Stimulated activated CD4-positive, alpha-beta T cell treated with anti-CD3 and anti-CD28 coated beads, Interleukin-2, amount 100 ng/mL, for 4 hours (primary cell): ENCODE measurements around the gene REC8.

Experiments
- DNase-seq: peaks from one replicate; pipeline ENCODE4 v3.0.0-alpha.2; 2020; ENCODE audit warnings: low read depth

The REC8 gene

DNA sequence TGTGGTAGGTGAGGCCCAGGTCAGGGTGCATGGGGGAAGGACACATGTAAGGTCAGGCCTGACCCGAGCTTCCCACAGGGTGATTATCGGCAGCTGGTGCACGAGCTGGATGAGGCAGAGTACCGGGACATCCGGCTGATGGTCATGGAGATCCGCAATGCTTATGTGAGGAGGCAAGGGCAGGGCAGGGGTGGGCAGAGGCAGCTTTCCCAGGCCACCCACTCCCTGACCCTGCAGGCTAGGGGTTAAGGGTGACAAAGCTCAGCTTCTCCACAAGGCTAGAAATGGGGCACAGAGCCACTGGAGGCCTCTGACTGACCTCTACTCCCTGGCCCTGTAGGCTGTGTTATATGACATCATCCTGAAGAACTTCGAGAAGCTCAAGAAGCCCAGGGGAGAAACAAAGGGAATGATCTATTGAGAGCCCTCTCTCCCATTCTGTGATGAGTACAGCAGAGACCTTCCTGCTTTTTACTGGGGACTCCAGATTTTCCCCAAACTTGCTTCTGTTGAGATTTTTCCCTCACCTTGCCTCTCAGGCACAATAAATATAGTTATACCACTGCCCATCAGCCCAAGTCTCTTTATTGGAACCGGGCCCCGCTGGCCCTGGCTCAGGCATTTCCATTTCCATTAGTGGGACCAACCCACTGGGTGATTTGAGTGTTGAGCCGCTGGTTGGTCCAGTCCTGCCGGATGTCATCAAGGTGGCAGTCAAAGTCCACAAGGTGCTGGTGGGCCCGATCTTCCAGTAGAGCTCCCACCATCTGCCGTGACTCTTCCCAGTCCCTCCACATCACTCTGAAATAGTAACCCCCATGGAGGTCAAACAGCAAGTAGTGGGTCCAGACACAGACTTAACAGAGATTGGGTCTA, 33.2 kb upstream of the REC8 start:
- no peak for DNase-seq

DNA sequence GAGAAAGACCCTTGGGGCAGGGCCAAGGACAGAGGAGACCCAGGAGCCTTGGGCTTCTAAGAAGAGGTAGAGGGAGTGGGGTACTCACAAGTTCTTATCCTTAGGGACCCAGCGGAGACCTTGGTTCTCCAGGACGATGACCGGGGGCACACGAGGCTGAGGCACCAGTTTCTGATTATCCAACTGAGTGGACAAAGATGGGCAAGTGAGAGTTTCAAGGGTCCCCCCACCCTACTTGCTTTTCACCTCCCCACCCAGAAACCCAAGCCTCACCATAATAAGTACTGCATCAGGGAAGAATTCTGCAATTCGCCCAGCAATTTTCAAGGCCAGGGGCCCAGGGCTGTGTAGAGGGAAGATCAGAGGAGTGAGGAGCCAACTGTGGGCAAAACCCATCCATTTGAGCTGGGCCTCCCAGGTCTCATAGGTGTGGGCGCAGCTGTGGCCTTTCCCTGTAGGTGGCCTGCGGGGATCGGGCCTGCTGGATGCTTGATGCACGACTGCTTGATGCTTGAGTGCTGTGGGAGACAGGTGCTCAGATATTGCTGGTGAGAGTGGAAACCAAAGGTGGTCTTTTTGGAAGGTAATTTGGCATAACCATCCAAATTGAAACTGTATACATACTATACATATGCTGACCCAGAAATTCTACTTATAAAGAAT, 32.5 kb upstream of the REC8 start:
- no peak for DNase-seq

DNA sequence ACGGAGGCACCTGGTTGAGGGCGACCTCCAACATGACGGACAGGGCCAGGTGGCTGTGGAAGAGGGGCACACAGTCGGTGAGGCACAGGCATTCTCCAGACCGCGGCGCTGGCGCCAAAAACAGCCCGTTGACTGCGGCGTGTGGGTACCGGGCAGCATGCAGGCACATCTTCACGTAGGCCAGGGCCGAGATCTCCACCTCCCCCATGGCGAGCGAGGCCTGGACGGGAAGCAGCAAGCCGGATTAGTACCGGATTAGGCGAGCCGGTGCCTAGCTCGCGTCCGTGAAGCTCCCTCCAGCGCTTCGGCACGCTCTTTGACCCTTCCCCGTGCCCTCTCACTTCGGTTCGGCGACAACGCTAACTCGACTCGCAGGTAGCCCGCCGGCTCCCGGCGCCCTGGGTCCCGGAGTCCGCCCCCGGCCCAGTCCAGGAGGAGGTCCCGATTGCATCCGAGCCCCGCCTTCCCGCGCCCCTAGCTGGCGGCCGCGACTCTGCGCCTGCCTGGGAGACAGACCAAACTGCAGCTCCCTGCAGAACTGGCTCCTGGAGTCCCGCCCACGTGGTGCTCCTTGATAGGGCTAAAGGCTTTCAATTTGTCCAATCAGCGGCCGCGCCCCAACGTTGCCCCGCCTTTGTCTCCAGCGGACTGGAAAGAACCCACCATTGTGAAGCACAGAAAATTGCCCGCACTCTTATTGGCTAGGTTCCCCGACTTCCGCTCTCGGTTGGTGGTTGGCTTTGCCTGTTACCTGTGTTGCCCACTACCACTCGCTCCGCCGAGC, 30.6 kb upstream of the REC8 start, which contains the start of gene EMC9:
Gene EMC9 (minus strand): TSS at position 495 of the 784 bp plus-strand sequence. CDS start 287 bp downstream, at position 208.
- peak; percentile 99 for DNase-seq

DNA sequence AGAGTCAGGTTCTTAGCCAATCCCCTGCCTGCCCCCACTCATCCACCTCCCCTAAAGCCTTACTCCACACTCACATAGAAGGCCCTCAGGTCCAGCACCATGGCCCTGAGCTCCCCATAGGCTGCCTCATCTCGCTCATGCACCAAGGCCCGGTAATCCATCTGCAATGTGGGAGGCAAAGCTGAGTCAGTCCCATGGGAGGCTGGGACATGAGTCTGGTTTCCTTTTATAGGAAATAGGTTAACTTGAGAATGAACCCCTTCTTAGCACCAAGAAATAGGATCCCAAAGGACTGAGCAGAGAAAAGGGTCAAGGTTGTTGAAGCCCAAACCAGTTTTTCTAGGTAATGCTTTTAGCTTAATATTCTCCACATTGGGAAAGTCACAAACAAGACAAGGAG, 28.4 kb upstream of the REC8 start:
- no peak for DNase-seq

DNA sequence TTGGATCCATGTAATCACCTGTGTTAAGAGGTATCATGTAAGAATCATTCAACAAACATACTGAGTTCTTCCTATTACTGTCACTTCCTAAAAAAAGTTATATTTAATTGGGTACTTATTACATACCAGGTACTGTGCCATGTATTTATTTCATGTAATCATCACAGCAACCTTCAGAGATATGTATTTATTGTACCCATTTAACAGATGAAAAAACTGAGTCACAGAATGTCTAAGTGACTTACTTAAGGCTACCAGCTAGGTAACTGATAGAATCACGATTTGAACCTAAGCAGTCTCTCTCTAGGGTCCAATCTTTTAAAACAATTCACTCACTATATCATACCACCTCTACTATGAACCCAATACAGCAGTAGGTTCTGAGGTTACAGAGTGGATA, 27.4 kb upstream of the REC8 start:
- DNase-seq: no peak

DNA sequence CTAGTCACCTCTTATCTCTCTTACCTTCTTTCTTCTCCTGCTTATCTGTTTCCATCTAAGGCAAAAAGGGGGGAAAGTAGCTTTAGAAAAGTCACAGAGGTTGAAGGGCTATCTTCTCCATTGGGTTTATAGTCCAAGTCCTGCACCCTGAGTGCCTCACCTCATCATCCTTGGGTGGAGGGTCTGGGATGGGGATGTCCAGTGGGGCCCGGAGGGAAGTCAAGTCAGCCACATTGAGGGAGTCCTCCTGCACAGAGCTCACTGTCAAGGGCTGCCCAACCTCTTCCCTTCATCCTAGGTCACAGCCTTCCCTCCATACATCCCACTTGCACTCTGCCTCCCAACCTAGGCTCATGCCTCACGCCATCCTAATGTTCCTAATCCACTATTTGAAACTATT, 26.7 kb upstream of the REC8 start:
- no peak for DNase-seq

DNA sequence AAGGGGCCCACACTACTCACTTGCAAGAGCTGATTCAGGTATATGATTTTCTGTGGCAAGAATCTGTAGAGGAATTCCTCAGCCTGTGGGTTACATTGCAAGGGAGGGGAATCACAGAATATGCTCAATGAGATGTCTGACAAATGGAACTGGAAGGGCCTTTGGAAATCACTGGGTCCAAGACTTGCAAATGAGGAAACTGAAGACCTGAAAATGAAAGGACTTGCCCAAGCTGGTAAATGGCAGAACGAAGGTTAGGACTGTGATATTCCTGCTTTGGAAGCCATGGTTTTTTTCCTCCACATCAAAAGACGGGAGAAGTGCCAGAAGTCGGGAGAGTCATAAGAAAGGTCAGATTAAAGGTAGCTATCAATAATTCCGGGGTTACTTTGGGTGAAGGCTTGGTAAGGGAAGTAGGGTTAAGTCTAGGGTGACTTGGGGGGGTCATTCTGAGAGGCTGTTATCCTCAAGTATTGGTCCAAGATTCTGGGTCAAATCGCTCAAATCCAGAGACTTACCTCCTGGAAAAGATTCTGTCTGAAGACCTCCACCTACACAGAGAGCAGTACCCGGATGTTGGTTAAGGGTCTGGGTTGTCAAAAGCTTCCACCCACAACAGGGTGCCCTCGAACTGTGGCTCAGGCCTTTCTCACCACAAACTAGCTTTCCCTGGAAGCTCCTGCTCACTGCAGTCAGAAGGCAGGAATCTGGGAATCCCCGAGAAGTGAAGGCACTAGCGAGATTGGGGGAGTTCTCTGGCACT, 26.0 kb upstream of the REC8 start:
- no peak for DNase-seq

DNA sequence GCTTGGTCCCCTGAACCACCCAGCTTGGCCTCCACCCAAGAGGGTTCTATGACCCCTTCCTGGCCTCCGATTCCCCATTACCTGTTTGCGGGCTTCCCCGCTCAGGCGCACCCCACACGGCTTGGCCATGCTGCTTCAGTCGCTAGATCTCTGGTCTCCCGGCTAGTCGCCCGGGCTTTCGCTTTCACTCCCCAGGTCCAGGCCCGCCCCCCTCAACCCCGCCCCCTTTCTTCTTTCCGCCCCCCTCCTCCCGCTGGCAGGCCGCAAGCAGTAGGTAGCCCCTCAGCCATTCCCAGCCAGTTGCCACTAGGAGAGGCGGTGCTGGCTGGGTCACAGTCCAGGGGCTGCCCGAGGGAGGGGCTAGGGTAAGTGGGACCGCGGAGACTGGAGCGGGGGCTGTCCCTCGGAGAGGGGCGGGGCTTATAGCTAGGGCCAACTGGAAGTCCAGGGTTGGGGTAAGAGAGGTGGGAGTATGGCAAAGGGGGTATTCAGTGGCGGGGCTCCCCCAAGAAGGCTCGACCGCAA, 25.4 kb upstream of the REC8 start, which contains the start of gene PSME2:
Gene PSME2 (minus strand): TSS at position 158 of the 525 bp plus-strand sequence. CDS start 29 bp downstream, at position 129.
- peak; percentile 73 for DNase-seq

DNA sequence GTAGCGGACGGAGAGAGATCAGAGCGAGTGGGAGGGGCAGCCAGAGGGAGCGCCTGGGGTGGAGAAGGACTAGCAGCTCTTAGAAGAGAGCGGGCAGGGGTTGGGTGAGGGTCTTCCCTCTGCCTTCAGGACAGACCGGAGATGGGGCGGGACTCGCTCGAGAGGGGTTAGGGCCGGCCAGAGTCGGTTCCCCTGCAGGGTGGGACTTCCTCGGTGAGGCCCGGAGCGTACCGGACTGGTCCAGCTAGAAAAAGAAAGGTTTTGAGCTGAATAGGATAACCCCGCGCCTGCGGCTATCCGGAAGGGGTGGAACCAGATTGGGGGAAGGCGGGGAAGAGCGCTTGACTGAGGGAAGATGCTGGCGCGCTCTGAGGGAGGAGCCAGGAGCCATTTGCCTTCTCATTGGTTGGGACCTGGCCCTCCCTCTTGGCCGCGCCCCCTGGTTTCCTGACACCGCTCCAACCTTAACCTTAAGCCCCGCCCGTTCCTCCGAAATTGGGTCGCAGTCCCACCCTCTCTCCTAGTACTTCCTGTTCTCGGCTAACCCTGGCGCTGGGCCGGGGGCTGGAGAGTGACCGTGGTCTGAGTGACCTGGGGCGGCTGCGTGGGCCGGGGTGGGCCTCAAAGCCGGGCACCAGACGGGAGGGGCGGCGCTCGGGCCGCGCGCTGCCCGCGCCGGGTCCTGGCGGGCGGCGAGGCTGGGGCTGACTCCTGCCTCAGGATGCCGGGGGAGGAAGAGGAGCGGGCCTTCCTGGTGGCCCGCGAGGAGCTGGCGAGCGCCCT, 24.7 kb upstream of the REC8 start, which contains the start of gene RNF31:
Gene RNF31 (plus strand): TSS at position 521 of the 783 bp plus-strand sequence. CDS start 201 bp downstream, at position 722.
- DNase-seq: peak; percentile 98

DNA sequence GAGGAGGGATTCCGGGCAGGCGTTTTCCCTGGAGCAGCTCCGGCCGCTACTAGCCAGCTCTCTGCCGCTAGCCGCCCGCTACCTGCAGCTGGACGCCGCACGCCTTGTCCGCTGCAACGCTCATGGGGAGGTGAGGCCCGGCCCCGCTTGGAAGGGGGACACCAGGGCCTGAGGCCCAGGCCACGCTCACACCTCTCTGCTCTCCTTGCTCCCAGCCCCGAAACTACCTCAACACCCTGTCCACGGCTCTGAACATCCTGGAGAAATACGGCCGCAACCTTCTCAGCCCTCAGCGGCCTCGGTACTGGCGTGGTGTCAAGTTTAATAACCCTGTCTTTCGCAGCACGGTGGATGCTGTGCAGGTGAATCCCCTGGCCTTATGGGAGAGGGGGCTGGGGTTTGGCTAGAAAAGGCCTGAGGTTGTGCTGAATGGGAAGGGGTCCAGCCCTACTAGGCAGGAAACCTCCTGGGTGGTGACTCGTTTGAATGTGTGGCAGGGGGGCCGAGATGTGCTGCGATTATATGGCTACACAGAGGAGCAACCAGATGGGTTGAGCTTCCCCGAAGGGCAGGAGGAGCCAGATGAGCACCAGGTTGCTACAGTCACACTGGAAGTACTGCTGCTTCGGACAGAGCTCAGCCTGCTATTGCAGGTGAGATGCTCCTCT, 24.0 kb upstream of the REC8 start:
- DNase-seq: no peak

DNA sequence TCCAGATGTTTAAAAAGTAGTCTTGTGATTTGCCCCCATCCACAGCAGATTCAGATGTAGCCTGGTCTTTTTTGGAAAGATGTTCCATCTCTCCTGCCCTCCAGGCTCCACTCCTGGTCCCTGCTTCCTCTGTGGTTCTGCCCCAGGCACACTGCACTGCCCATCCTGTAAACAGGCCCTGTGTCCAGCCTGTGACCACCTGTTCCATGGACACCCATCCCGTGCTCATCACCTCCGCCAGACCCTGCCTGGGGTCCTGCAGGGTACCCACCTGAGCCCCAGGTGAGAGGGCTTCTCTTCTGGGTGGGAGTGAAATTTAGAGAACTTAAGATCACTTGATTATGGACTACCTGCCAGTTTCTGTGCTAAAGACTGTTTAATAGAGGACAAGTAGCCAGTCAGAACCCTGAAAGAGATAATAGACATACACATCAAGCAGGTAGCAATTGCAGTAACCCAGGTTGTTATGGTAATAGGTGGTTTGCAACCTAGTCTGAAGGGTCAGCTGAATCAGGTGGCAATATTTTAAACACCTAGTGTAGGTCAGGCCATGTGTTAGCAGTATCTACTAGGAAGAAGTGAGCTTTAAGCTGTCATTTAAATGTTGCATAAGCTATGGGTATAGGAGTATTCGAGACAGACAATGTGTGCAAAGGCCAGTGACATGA, 22.4 kb upstream of the REC8 start:
- no peak for DNase-seq

DNA sequence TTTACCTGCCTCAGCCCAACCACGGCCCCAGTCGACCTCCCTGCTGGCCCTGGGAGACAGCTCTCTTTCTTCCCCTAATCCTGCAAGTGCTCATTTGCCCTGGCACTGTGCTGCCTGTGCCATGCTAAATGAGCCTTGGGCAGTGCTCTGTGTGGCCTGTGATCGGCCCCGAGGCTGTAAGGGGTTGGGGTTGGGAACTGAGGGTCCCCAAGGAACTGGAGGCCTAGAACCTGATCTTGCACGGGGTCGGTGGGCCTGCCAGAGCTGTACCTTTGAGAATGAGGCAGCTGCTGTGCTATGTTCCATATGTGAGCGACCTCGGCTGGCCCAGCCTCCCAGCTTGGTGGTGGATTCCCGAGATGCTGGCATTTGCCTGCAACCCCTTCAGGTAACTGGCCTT, 21.8 kb upstream of the REC8 start:
- DNase-seq: no peak

DNA sequence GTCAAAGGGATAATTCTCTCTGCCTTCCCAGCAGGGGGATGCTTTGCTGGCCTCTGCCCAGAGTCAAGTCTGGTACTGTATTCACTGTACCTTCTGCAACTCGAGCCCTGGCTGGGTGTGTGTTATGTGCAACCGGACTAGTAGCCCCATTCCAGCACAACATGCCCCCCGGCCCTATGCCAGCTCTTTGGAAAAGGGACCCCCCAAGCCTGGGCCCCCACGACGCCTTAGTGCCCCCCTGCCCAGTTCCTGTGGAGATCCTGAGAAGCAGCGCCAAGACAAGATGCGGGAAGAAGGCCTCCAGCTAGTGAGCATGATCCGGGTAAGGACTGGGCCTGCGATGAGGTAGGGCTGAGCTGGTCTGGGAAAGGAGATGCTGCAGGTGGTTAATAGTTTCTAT, 21.3 kb upstream of the REC8 start:
- DNase-seq: no peak

DNA sequence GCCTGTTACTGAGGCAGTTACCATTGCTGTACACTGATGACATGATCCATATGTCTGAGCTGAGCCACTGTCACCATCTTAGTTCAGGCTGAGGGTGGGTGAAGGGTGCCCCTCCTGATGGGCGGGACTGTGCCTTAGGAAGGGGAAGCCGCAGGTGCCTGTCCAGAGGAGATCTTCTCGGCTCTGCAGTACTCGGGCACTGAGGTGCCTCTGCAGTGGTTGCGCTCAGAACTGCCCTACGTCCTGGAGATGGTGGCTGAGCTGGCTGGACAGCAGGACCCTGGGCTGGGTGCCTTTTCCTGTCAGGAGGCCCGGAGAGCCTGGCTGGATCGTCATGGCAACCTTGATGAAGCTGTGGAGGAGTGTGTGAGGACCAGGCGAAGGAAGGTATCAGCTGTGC, 20.9 kb upstream of the REC8 start:
- no peak for DNase-seq

DNA sequence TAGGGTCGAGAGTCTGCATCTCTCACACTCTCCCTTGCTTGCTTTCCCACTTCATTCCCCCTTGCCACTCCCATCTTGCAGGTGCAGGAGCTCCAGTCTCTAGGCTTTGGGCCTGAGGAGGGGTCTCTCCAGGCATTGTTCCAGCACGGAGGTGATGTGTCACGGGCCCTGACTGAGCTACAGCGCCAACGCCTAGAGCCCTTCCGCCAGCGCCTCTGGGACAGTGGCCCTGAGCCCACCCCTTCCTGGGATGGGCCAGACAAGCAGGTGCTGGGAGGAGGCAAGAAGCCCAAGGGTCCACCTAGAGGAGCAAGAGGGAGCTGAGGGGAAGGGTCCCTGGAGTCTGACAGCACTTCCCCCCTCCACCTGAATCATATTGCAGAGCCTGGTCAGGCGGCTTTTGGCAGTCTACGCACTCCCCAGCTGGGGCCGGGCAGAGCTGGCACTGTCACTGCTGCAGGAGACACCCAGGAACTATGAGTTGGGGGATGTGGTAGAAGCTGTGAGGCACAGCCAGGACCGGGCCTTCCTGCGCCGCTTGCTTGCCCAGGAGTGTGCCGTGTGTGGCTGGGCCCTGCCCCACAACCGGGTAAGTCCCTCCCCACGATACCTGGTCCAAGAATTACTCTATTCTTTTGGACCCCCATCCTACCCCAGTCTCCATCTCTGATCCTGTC, 20.3 kb upstream of the REC8 start:
- DNase-seq: no peak

DNA sequence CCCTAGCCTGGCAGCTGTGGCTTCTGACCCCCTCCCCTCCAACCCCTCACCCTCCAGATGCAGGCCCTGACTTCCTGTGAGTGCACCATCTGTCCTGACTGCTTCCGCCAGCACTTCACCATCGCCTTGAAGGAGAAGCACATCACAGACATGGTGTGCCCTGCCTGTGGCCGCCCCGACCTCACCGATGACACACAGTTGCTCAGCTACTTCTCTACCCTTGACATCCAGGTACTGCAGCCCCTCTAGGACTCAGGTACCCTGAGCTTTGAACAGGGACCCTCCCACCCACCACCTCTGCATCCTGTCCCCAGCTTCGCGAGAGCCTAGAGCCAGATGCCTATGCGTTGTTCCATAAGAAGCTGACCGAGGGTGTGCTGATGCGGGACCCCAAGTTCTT, 16.8 kb upstream of the REC8 start:
- no peak for DNase-seq

DNA sequence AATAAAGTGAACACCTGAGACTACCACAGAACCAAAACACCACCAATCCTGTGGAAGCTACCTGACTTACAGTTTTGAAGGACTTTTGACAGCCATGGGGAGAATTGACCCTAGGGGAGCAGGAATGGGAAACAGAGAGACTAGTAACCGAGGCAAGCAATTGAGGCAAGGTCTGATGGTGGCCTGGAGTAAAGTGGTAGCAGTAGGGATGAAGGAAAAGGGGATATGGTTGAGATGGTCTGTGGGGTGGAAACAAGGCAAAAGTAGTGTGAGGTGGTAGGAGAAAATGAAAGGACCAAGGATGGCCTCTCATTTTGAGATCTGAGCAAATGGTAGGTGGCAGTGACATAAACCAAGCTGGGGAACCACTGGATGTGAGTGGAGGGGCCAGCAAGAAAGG, 15.0 kb upstream of the REC8 start:
- DNase-seq: no peak

DNA sequence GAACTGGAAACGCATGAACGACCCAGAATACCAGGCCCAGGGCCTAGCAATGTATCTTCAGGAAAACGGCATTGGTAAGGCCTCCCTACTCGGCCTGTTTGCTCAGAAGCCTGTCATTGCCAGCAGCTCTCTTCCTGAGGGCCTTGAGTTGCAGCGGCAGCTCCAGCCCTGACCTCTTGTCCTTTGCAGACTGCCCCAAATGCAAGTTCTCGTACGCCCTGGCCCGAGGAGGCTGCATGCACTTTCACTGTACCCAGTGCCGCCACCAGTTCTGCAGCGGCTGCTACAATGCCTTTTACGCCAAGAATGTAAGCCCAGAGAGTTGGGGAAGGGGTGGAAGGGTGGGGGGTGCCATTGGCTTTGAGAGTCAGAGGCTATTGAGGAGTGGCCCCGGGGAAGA, 14.5 kb upstream of the REC8 start:
- DNase-seq: no peak
